COLO668 (cell line): Measurements from ENCODE around the gene ARRB2.

Experiments used
- DNase-seq: peaks from one replicate; lab custom pipeline; 2025; ENCODE audit not compliant: unreplicated experiment; lab: John Stamatoyannopoulos, UW

The ARRB2 gene

GRCh38 chr17:4722678-4723240 is 12.3 kb downstream of the ARRB2 start:
- DNase-seq: no peak

- no peak for DNase-seq
Measured at GRCh38 chr17:4724650-4725049, 14.2 kb downstream of the ARRB2 start.

GRCh38 chr17:4725646-4726310 is 15.3 kb downstream of the ARRB2 start:
- no peak for DNase-seq

GRCh38 chr17:4728124-4728523 is 17.7 kb downstream of the ARRB2 start:
- DNase-seq: no peak

GRCh38 chr17:4733073-4733531 is 22.7 kb downstream of the ARRB2 start:
- no peak for DNase-seq

GRCh38 chr17:4734857-4735475 is 24.5 kb downstream of the ARRB2 start:
- DNase-seq: no peak

- no peak for DNase-seq
Measured at GRCh38 chr17:4735876-4736651, 25.6 kb downstream of the ARRB2 start.

GRCh38 chr17:4738136-4739121 is 28.0 kb downstream of the ARRB2 start:
- DNase-seq: no peak

- DNase-seq: peak; percentile 45
Measured at GRCh38 chr17:4739122-4740024, 28.9 kb downstream of the ARRB2 start, which contains the start of the genes CXCL16 and ZMYND15. Gene CXCL16, minus strand, starts transcription at chr17:4739928. Its CDS starts 589 bp downstream, at chr17:4739339. Gene ZMYND15, plus strand, starts transcription at chr17:4739833. Its CDS starts 716 bp downstream, at chr17:4740549.

- DNase-seq: no peak
Measured at GRCh38 chr17:4740025-4740351, 29.6 kb downstream of the ARRB2 start.

- DNase-seq: no peak
Measured at GRCh38 chr17:4740584-4740983, 30.2 kb downstream of the ARRB2 start.

- DNase-seq: no peak
Measured at GRCh38 chr17:4741544-4741943, 31.1 kb downstream of the ARRB2 start.

- no peak for DNase-seq
Measured at GRCh38 chr17:4742133-4742532, 31.7 kb downstream of the ARRB2 start.

- DNase-seq: no peak
Measured at GRCh38 chr17:4742629-4743028, 32.2 kb downstream of the ARRB2 start.

- DNase-seq: no peak
Measured at GRCh38 chr17:4743216-4743615, 32.8 kb downstream of the ARRB2 start.

GRCh38 chr17:4743898-4744297 is 33.5 kb downstream of the ARRB2 start:
- no peak for DNase-seq

GRCh38 chr17:4744999-4745969 is 34.9 kb downstream of the ARRB2 start:
- no peak for DNase-seq

GRCh38 chr17:4747847-4748246 is 37.4 kb downstream of the ARRB2 start:
- no peak for DNase-seq
